A549 treated with AZD9567 at 1 μM for 4 hours (cell line): ENCODE results near the gene STPG3. TPM values are rescaled to one million over a fixed set of nuclear protein-coding genes. Genes with fewer than 3 reads are reported as not detected.

Experiments
- total RNA-seq: library from RNA; stranded (reverse); fragments of 200-300 nt; extraction: Qiagen RNA extraction; gene quantifications from 5 replicates; pipeline ENCODE4 v1.2.3, GENCODE V29; 2022; ENCODE audit not compliant: insufficient read depth

STPG3 gene
- not detected in 5 replicates for total RNA-seq

DNA sequence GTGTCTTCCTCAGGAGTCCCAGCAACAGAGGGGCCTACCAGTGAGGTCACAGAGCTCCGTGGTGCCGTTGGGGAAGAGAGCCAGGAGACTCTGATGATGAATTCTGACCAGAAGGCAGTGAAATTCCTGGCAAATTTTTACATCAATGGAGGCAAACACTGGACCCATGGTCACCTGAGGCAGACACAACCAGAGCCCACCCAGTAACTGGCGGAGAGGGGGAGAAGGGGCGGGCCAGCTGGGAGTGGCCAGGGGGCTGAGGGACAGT, at the start of gene STPG3:
TSS of gene STPG3 (plus strand) at position 93 of the 268 bp plus-strand sequence. CDS start at position 94, 1 bp downstream.

GRCh38 chr9:137205126-137206069, 45.7 kb upstream of the STPG3 start, which contains the start of the genes NDOR1 and TMEM203:
Gene NDOR1, plus strand, starts transcription at chr9:137205700. Its CDS starts 78 bp downstream, at chr9:137205778.
Gene TMEM203, minus strand, starts transcription at chr9:137205648. Its CDS starts 234 bp downstream, at chr9:137205414.

GRCh38 chr9:137222190-137223077, 28.7 kb upstream of the STPG3 start, which contains the start of gene RNF208:
Gene RNF208, minus strand, starts transcription at chr9:137222240. Its CDS starts 1,028 bp downstream, at chr9:137221212.

DNA sequence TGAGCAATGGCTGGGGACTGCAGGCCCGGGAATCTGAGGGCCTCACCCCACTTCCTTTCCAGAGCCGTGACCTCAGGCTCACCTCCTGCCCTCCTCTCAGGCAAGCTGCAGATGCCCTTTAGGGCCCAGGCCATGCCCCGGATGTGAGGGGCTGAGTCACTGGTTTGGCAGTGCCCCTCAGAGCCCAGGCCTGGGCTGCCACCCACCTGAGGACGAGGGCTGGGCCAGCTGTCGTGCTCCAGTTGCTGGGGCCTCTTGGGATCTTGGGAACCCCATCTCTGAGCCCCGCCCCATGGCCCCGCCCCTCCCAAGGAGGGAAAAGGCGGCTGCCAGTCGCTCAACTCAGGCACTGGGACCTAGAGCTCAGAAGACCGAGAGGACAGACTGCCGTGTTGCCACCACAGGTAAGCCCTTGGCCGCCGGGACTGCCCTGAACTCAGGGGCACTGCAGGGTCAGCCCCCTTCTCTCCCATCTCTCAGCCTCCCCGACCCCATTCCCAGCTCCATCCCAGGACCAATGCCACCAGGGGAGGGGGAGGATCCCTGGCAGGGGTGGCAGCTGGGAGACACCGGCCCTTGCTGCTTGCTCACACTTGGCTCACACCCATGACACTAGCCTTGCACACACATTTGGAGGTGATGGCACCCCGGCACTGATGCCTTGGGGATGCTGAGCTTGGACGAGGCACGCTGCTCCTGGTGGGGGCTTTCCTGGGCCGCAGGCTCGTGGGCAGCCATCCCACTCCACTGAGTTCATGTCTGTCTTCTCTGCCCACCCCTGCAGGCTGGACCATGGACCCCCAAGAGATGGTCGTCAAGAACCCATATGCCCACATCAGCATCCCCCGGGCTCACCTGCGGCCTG, 26.0 kb upstream of the STPG3 start, which contains the start of gene CYSRT1:
TSS of gene CYSRT1 (plus strand) at position 345 of the 865 bp plus-strand sequence. CDS start at position 793, 448 bp downstream.

GRCh38 chr9:137227054-137227852, 23.8 kb upstream of the STPG3 start, which contains the start of gene RNF224:
Gene RNF224, plus strand, starts transcription at chr9:137227502. Its CDS starts 834 bp downstream, at chr9:137228336.

GRCh38 chr9:137230705-137231371, 20.2 kb upstream of the STPG3 start, which contains the start of gene SLC34A3:
Gene SLC34A3, plus strand, starts transcription at chr9:137230901. Its CDS starts 802 bp downstream, at chr9:137231703.

GRCh38 chr9:137240841-137241489, 10.1 kb upstream of the STPG3 start, which contains the start of gene TUBB4B:
Gene TUBB4B, plus strand, starts transcription at chr9:137241287. Its CDS starts 74 bp downstream, at chr9:137241361.

DNA sequence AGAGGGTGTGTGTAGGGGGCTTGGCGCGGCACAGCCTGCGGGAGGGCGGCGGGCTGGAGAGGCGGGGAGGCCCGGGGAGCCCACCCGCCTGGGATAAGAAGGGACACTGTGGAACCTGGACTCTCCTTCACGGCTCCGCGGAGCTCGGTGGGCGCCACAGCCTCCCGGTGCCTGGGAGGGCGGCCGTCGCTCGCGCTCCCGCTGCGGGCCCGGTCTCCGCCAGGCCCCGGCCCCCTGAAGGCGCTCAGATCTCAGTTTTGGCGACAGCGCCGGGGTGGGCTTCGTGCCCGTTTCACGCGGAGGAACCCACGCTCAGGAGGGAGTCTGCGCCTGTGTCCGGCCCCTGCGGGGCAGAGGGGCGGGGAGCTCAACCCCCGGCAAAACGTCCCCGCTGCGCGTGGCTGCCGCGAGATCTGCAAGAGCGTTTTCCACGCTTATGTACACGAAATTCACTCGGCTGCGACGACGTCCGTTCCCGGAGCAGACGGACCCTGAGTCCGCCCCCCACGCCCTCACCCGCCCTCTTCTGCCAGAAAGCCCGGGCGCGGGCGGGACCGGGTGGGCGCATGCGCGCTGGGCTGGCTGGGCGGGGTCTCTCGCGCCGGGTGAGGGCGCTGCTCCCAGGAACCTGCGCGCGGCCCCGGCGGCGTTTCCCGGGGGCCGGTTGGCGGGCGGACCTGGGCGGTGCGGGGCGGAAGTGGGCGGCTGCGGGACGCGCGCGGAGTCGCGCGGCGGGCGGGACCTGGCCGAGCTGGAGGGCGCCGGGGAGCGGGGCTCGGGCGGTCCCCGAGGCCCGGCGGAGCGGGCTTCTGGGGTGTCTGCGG, 3.8 kb downstream of the STPG3 start, which contains the start of gene NELFB:
TSS of gene NELFB (plus strand) at position 704 of the 824 bp plus-strand sequence.

GRCh38 chr9:137277329-137278041, 26.4 kb downstream of the STPG3 start, which contains the start of gene TOR4A:
Gene TOR4A, plus strand, starts transcription at chr9:137277726. Its CDS starts 964 bp downstream, at chr9:137278690.

DNA sequence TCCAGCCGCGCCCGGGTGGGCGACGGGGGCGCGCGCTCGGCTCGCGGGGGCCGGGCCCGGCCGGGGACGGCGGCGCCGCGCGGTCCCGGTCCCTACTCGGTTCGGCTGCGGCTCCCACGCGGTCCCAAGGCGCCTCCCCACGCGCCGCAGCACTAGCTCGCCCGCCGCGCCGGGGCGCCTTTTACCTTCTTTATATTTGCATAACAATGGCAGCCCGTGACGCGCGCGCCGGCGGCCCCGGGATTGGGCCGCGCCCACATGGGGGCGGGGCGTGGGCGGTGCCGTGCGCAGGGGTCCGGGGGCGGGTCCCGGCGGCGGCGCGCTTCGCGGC, 51.0 kb downstream of the STPG3 start, which contains the start of gene NRARP:
TSS of gene NRARP (minus strand) at position 154 of the 331 bp plus-strand sequence. CDS start 343 bp downstream, outside the sequence.

Other genes starting within 250 kb of the STPG3 start
- 20.0 to 29.5 TPM (median 27.5 TPM) in 5 replicates for gene ABCA2, start 223.0 kb upstream of the STPG3 start, total RNA-seq
- gene FUT7, start 219.2 kb upstream of the STPG3 start, total RNA-seq, result 0.03 to 0.09 TPM (median 0.03 TPM) in 4 of 5 replicates, not detected in the other
- gene NPDC1, start 205.1 kb upstream of the STPG3 start, total RNA-seq, result 49.4 to 88.3 TPM (median 87.7 TPM) in 5 replicates
- 1.4 to 3.0 TPM (median 2.6 TPM) in 5 replicates for gene ENTPD2, start 197.2 kb upstream of the STPG3 start, total RNA-seq
- gene SAPCD2, start 180.7 kb upstream of the STPG3 start, total RNA-seq, result 14.9 to 28.4 TPM (median 24.6 TPM) in 5 replicates
- gene UAP1L1, start 173.8 kb upstream of the STPG3 start, total RNA-seq, result 9.8 to 16.4 TPM (median 11.7 TPM) in 5 replicates
- 40.8 to 56.5 TPM (median 52.7 TPM) in 5 replicates for gene MAN1B1, start 164.3 kb upstream of the STPG3 start, total RNA-seq
- gene DPP7, start 136.6 kb upstream of the STPG3 start, total RNA-seq, result 65.1 to 122 TPM (median 115 TPM) in 5 replicates
- gene GRIN1, start 112.1 kb upstream of the STPG3 start, total RNA-seq, result 0.19 to 0.95 TPM (median 0.29 TPM) in 4 of 5 replicates, not detected in the other
- gene LRRC26, start 81.2 kb upstream of the STPG3 start, total RNA-seq, result 0.99 to 1.8 TPM (median 1.3 TPM) in 4 of 5 replicates, not detected in the other
- gene TMEM210, start 79.2 kb upstream of the STPG3 start, total RNA-seq, result not detected in 5 replicates
- gene ANAPC2, start 62.7 kb upstream of the STPG3 start, total RNA-seq, result 23.3 to 39.2 TPM (median 38.3 TPM) in 5 replicates
- 119 to 158 TPM (median 150 TPM) in 5 replicates for gene SSNA1, start 62.6 kb upstream of the STPG3 start, total RNA-seq
- 9.3 to 14.1 TPM (median 12.9 TPM) in 5 replicates for gene TPRN, start 50.5 kb upstream of the STPG3 start, total RNA-seq
- gene TMEM203, start 45.6 kb upstream of the STPG3 start, total RNA-seq, result 32.0 to 48.4 TPM (median 46.4 TPM) in 5 replicates
- 10.9 to 20.2 TPM (median 20.0 TPM) in 5 replicates for gene NDOR1, start 45.6 kb upstream of the STPG3 start, total RNA-seq
- 1.7 to 2.3 TPM (median 1.8 TPM) in 4 of 5 replicates, not detected in the other for gene RNF208, start 29.0 kb upstream of the STPG3 start, total RNA-seq
- gene CYSRT1, start 26.1 kb upstream of the STPG3 start, total RNA-seq, result 1.7 to 4.2 TPM (median 3.2 TPM) in 5 replicates
- gene RNF224, start 23.8 kb upstream of the STPG3 start, total RNA-seq, result 0.17 to 0.29 TPM (median 0.22 TPM) in 4 of 5 replicates, not detected in the other
- gene SLC34A3, start 20.4 kb upstream of the STPG3 start, total RNA-seq, result 0.06 to 0.14 TPM (median 0.10 TPM) in 4 of 5 replicates, not detected in the other
- 802 to 950 TPM (median 862 TPM) in 5 replicates for gene TUBB4B, start 10.0 kb upstream of the STPG3 start, total RNA-seq
- gene NELFB, start 4.0 kb downstream of the STPG3 start, total RNA-seq, result 48.5 to 62.6 TPM (median 57.4 TPM) in 5 replicates
- 15.9 to 26.2 TPM (median 25.4 TPM) in 5 replicates for gene TOR4A, start 26.4 kb downstream of the STPG3 start, total RNA-seq
- gene NRARP, start 51.0 kb downstream of the STPG3 start, total RNA-seq, result 3.9 to 6.3 TPM (median 4.6 TPM) in 5 replicates
- 5.9 to 7.2 TPM (median 6.7 TPM) in 5 replicates for gene EXD3, start 171.9 kb downstream of the STPG3 start, total RNA-seq
- 1.3 to 2.0 TPM (median 1.9 TPM) in 4 of 5 replicates, not detected in the other for gene NOXA1, start 172.1 kb downstream of the STPG3 start, total RNA-seq
- gene ENTPD8, start 190.1 kb downstream of the STPG3 start, total RNA-seq, result 0.19 to 0.28 TPM (median 0.25 TPM) in 4 of 5 replicates, not detected in the other
- 35.0 to 48.0 TPM (median 47.3 TPM) in 5 replicates for gene NSMF, start 208.0 kb downstream of the STPG3 start, total RNA-seq